NCI-H2196 (cell line): Measurements from ENCODE around the gene CNOT1.
A peak's percentile ranks its signal among the peaks of the same experiment; 100 is the strongest.
"Not testable (repeated sequence)": the region's sequence is repeated elsewhere in the genome, so short reads cannot be mapped to it uniquely, and the experiment has no call there.

Source experiments
- DNase-seq: peaks from one replicate; lab custom pipeline; 2025; ENCODE audit not compliant: unreplicated experiment; lab: John Stamatoyannopoulos, UW

The CNOT1 gene

DNA sequence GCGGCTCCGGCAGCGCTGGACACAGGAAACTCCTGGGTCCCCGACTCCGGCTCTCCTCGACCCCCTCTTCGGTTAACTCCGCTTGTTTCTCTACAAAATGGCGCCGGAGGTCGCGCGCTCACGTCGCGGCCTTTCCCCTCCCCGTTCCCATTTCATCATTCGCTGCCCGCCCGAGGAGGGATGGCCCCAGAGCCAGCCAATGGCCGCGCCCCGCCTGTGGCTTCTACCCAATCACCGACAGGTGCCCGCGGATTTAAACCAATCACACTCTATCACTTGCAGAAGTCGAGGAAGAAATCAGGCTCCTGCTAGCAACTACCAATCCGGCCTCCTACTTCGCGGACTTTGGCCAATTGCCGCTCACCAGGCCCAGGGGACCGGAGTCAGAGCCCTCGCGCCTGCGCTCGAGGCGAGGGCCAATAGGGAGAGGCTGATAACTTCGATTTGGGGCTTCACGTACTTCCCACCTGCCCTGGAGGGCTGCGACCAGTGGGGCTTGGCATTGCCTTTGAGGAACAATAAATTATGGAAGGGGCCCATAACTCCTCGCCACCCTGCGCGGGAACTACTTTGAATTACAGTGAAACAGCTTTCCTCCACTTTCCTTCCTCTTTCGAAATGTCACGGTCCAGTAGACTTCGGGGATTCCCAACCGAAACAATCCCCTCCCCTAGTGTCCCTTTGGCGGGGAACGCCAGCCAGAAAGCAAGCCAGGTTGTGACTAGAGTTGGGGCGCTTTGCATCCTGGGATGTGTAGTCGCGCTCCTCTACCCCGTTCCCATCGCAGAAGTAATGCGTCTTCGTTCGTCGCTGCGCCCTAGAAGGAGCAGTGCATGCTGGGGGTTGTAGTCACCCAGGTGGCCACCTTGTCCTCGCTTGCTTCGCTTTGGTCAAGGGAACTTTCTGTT lies at the start of gene CNOT1:
Gene CNOT1 (minus strand): TSS at position 94 of the 908 bp plus-strand sequence. CDS start 30,489 bp downstream, outside the sequence.
- DNase-seq: peak; percentile 91

DNA sequence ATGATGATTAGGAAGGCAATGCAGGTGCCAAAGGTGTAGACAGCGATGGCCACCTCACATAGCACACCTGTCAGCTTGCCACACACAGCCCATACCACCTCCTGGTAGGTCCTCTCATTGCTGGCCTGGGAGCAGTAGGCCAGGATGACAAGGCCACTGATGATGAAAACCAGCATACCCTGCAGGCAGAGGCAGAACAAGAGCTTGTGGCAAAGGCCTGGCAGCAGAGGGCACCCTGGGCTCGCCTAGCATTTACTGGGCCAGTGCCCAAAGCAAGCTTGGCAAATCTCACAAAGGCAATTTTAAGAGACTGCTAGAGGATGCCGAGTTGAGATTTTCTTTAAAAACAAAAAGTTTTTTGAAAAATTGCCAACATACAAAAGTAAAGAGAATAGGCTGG lies 49.1 kb upstream of the CNOT1 start:
- no peak for DNase-seq

DNA sequence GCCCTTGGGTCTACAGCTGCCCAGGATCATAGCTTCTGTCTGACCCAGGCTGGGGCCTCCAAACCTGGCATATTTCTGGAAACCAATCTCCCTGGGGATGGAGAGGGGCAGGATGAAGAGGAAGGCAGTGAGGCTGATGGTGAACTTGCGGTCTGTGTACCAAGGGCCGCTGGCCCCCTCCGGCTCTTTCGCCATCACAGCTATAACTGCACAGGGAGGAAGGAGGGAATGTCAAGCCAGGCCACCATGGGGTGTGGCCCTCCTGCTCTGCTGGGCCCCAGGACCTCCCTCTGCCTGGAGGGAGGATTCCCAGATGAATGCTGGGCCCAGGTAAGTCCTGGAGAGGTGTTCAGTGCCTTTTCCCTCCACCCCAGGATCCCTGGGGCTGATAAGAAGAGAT lies 48.6 kb upstream of the CNOT1 start:
- no peak for DNase-seq

DNA sequence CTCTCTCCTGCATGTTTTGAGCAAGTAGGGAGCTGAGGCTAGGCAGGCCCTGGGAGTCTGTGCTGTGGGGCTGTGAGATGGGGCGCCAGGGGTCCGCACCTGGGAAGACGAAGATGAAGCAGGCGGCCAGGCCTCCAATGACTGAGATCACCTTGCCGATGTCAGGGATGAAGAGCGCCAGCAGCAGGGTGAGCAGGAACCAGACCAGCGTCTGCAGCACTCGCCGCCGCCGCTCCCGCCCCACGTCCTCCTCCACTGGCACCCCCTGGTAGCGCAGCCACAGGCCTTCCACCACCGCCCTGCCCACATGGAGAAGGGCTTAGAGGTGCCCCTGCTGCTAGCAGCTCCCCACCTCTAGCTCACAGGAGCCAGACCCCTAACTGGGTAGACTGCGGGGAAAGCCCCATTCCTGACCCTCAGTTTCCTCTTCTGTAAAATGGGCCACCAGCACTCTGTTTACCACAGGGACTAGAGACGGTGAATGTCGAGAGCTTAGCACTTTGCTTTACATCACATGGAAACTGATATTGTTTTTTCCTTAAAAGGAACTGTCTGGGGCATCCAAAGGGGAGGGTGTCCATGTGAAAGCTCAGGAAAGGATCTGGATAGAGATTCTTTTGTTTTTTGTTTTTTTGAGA lies 41.4 kb upstream of the CNOT1 start:
- DNase-seq: no peak

DNA sequence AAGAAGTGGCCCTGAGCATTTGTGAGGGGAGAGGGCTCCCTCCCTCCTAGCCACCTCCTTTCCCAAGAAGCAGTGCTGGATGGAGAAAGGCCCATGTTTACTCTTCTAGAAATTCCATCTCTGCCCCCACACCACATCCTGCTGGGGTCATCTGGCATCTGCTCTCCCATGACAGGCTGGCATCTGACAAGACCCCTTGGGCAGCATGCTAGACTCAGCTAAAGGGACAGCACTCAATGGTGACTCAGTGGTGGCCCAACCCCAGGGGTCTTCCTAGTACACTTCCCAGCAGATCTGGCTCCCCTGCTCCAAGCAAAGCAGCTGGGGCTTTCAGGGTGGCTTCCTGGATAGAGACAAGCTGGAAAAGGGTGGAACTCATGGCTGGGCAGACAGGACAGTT lies 40.6 kb upstream of the CNOT1 start:
- DNase-seq: no peak

DNA sequence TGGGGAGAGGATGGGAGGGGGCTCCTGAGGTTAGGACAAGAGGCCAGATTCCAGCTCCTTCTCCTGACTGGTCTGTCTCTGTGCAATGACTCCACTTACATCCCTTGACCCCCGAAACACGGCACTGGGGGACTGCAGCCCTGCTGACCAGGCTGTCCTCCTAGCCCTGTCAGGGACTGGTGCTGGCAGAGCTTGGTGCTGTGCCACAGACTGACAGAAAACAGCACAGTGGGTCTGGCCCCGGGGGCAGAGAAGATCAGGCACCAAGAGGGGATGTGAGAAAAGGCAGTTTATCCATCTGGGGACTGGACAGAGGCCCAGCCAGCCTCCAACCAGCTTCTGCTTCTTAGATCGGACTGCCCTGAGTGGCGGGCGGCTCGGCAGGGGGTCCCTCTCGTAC lies 35.6 kb upstream of the CNOT1 start:
- DNase-seq: no peak

DNA sequence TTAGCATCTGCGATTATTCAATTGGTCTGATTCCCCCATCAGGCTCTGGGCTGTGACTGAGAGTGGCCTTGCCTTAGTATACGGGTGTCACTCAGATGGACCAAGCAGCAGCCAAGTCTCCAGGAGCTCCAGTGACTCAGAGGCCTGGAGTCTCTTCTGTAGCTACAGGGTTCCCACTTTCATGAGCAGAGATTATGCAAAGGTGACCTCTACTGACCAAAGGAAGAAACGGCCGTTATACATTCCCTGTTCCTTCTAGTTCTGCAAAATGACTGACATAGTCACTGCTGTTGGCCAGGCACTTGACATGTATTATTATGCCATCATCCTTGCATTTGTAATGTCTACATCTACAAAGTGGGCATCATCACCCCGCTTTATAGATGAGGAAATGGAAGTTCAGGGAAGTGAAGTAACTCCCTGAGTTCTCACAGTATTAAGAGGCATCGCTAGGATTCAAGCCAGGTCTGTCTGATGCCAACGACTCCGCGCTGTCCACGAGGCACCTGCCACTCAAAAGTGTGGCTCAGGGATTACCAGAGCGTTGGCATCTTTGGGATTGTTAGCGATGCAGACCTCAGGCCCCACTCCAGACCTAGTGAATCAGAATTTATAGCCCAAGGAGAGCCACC lies 31.7 kb upstream of the CNOT1 start:
- DNase-seq: peak; percentile 45

DNA sequence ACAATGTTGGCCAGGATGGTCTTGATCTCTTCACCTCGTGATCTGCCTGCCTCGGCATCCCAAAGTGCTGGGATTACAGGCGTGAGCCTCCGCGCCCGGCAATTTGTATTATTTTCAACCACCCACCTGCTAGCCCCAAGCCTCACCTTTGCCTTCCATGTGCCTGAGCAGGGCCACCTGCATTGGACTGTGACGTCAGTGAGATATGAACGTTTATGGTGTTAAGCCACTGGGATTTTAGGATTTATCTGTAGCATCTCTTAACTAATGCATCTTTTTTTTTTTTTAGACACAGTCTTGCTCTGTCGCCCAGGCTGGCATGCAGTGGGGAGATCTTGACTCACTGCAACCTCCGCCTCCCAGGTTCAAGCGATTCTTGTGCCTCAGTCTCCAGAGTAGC lies 30.3 kb upstream of the CNOT1 start:
- DNase-seq: not testable (repeated sequence)

DNA sequence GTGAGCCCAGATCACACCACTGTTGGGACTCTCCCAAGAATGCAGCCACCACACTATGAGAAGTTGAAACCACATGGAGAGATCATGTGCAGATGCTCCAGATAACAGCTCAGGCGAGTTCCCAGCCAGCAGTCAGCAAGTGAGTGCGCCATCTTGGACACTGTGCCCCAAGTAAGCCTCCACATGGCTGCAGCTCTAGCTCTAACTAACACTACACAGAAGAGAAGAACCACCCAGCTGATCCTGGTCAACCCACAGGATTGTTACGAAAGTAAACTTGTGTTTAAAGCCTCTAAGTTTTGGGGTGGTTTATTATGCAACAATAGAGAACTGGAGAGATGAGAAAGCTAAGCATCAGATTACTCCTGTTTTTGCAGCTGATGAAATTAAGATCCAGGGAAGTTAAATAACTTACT lies 29.2 kb upstream of the CNOT1 start:
- DNase-seq: no peak

DNA sequence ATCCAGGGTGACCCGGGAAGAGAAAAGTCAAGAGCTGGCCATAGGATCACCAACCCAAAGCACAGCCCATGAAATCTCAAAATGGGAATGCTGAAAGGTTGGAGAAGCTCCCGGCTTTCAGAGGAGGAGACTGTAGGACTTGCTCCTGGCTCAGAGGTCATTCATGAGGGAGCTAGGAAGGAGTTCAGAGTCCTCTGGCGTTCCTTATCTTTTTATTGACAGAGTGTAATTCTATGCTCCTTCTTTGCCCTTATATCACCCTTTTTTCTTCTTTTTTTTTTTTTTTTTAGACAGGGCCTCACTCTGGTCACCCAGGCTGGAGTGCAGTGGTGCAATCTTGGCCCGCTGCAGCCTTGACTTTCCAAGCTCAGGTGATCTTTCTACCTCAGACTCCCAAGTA lies 27.3 kb upstream of the CNOT1 start:
- no peak for DNase-seq

DNA sequence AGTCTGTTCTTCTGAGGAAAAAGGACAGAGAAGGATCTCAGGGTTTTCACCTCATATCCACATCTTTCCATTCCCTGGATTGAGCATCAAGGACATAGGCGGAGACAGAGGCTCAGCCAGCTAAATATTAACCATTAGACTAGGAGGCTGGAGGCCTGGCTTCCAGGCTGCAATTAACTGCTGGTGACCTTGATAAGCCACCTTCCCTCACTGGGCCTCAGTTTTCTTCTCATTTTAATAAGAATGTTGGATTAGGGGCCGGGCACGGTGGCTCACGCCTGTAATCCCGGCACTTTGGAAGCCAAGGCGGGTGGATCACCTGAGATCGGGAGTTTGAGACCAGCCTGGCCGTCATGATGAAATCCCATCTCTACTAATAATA lies 25.6 kb upstream of the CNOT1 start:
- no peak for DNase-seq

DNA sequence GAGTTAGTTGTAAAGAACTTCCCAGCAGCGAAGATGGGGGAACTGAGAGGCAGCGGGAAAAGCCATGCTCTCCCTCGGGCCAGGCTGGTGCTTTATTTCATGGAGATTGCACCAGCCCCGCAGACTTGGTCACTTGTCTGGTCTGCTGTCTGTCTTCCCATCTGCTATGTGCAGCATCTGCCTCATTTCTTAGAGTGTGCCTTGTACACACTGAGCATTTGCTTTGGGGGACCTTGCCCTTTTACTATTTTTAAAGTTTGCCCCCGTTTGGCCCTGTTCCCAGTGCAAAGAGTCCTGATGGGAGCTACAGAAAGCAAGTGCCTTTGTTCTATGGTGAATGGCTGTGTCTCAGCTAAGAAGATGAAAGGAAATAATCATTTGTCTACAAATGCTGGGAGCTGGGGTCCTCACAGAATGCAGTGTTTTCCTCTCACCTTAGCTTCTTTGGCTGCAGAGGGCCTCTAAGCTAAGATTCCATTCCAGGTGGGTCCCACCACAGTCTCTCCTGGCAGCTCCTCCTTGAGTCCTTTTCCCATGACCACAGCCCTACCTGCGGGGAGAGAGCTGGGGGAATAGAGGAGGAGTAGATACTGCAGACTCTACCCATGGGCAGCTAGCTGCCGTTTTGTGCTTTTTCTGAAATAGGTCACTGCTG lies 25.1 kb upstream of the CNOT1 start:
- no peak for DNase-seq

DNA sequence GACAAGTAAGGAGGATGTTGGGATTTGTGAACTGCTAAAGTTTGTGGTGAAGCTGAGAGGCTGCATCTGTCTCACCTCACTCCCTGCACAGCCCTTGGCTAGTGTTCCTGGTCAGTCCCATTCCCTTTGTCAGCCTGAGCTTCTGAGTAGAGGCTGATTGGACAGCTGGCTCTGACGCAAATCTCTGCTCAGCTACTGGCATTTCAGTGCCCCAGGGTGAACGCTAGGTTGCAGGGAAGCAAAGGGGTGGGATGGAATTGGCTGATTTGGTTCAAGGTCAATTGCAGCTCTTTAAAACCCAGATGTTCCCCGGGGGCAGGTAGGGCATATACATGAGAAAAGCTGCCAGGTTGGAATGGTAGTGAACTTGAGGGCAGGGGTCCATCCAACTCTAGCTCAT lies 23.1 kb upstream of the CNOT1 start:
- DNase-seq: no peak

DNA sequence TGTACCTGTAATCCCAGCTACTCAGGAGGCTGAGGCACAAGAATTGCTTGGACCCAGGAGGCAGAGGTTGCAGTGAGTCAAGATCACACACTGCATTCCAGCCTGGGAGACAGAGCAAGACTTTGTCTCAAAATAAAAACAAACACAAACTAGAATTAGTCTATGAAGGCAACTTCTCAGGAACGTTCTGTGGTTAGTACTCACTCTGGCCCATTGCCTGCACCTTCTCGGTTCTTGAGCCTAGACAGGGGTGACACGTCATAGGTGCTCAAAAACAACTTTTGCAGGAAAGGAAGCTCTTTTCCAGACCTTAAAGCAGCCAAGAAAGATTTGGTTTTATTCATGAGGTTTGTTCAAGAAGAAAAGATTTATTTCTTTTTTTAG lies 22.3 kb upstream of the CNOT1 start:
- DNase-seq: no peak

DNA sequence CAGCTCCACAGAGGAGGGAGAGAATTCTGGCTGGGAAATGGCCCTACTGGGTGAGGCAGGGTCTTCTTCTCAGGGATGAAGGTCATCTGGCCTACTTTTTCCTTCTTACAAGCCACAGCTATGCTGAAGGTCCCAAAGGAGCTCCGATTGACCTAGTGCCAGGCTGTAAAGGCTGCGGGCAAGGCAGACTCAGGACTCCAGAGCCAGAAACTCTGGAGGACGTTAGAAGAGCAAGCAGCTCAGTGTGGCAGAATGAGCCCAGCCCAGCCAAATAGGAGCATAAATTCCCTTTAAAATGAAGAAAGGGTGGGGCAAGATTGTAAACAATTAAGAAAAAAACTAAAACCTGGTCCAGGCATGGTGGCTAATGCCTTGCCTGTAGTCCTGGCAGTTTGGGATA lies 20.1 kb upstream of the CNOT1 start:
- DNase-seq: no peak

DNA sequence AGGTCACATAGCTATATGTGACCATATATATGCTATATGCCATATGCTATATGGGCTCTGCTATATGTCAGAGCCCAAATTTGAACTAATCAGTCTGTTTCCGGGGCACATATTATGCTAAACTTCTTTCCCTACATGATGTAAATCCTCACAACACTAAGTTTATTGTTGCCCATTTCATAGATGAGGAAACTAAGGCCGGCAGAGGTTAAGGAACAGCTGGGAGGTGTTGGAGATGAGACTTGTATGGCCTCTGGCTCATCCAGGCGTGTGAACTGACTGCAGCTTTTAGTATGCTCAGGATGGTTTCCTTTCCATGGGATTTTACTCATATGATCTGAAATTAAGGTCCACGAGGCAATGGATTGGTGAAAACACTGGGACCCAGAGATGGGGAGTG lies 17.5 kb upstream of the CNOT1 start:
- DNase-seq: no peak

DNA sequence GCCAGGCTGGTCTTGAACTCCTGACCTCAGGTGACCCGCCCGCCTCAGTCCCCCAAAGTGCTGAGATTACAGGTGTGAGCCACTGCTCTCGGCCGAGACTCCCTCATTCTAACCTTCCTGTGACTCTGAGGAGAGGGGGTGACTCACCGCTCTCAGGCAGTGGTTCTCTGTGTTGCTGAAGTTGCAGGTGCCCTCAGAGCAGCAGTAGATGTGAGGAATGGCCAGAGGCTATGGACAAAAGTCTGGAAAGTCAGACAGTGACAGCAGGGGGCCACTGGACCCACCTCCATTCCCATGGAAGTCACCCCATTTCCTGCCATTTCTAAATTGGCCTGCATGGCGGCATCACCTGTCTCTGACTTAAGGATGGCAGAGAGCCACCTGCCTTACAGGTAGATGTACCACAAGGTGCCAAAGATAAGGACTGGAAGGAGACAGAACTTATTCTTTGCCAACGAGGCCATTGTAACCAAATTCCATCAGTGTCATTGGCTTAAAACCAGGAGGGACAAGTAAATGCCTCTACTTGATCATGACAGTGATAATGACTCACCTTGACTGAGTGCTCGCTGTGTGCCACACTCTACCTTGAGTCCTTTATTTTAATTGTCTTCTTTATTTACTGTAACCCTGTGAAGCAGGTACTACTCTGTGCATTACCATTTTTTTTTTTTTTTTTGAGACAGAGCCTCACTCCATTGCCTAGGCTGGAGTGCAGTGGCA lies 15.3 kb upstream of the CNOT1 start:
- DNase-seq: no peak

DNA sequence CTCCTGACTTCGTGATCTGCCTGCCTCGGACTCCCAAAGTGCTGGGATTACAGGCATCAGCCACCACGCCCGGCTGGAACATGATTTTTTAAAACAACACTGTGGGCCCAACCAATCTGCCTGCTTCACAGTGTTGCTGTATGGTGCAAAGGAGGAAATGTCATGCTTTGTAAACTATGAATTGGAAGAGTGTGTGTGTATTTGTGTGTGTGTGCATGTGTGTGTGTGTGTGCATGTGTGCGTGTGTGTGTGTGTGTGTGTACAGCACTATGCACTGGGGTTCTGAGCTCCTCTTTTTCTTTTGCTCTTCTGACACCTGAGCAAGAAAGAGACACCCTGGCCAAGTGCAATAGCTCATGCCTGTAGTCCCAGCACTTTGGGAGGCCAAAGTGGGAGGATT lies 14.5 kb upstream of the CNOT1 start:
- DNase-seq: no peak

DNA sequence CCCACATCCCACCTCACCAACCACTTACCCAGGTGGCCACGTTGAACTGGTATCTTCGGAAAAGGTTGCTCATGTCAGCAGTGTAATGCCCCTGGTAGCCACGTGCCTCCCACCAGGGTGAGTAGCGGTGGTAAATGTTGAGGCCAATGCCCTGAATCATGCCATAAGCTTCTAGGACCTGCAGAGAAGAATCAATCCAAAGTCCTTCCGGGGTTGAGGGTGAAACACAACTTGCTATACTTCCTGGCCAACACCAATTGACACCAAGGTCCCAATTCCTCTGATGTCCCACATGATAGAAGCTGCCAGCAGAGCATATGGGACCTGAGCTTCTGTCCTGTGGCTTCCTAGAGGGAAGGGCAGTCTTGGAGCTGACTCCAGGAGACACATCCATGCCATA lies 11.3 kb upstream of the CNOT1 start:
- no peak for DNase-seq

DNA sequence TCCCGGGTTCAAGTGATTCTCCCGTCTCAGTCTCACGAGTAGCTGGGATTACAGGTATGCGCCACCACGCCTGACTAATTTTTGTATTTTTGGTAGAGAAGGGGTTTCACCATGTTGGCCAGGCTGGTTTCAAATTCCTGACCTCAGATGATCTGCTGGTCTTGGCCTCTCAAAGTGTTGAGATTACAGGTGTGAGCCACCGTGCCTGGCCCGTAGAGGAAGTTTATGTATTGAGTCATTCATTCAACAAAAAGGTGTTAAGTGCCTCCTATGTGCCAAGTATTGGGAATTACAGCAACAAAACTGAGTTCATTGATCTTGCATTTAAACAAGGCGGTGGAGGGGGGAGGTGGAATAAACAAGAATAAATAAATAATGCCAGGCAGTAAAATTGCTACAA lies 10.2 kb upstream of the CNOT1 start:
- DNase-seq: no peak

DNA sequence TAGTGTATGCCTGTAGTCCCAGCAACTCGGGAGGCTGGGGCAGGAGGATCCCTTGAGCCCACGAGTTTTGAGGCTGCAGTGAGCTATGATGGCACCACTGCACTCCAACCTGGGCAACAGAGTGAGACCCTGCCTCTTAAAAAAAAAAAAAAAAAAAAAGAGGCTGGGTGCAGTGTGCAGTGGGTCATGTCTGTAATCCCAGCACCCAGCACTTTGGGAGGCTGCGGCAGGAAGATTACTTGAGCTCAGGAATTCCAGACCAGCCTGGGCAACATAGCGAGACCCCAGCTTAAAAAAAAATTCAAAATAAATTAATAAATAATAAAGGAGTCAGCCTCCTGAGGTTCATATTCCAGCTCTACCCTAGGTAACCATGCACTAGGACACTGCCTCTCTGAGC lies 9.6 kb upstream of the CNOT1 start:
- DNase-seq: no peak
